ENCODE results near the gene MAT2A. TPM values are rescaled to one million over a fixed set of nuclear protein-coding genes. Genes with fewer than 3 reads are reported as not detected.

MAT2A gene
- total RNA-seq, 6 experiments from 2014 or later = 138 to 171 (median 158) TPM

DNA sequence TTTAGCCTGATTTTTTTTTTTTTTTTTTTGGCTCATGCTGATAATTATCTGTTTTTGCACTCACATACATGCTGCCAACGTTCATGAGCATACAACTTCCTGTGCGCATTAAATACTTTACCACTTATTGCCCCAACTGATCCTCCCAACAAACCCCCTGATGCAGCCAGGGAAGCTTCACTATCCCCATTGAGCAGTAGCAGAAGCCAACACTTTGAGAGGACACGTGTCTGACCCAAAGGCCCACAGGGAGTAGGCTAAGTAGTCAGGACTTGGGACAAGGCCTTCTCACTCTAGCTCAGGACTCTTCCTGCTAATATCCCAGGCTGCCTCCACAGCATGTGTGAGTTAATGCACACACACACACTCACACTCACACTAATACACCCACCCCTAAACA lies 36.2 kb upstream of the MAT2A start:
- Mint-ChIP-seq H3K4me1 (ENCODE audit: low read depth) (peaks cover 87% of the 10 kb centered on the region), H3K36me3 (ENCODE audit: low read depth) (peaks cover 6% of the 10 kb centered on the region; the same call in 1 of the 2 replicates), H3K27ac (peak overlapping the region; percentile 94), H3K27me3 (ENCODE audit: insufficient read depth) (no peaks in the 10 kb centered on the region), H3K9me3 (no peaks in the 10 kb centered on the region), H3K4me3 (no peak overlapping the region)
- TF ChIP-seq, protein P1, sequence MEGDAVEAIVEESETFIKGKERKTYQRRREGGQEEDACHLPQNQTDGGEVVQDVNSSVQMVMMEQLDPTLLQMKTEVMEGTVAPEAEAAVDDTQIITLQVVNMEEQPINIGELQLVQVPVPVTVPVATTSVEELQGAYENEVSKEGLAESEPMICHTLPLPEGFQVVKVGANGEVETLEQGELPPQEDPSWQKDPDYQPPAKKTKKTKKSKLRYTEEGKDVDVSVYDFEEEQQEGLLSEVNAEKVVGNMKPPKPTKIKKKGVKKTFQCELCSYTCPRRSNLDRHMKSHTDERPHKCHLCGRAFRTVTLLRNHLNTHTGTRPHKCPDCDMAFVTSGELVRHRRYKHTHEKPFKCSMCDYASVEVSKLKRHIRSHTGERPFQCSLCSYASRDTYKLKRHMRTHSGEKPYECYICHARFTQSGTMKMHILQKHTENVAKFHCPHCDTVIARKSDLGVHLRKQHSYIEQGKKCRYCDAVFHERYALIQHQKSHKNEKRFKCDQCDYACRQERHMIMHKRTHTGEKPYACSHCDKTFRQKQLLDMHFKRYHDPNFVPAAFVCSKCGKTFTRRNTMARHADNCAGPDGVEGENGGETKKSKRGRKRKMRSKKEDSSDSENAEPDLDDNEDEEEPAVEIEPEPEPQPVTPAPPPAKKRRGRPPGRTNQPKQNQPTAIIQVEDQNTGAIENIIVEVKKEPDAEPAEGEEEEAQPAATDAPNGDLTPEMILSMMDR (IDR thresholded peaks at IDR 0.05) = no peak
- no peak for DNase-seq

DNA sequence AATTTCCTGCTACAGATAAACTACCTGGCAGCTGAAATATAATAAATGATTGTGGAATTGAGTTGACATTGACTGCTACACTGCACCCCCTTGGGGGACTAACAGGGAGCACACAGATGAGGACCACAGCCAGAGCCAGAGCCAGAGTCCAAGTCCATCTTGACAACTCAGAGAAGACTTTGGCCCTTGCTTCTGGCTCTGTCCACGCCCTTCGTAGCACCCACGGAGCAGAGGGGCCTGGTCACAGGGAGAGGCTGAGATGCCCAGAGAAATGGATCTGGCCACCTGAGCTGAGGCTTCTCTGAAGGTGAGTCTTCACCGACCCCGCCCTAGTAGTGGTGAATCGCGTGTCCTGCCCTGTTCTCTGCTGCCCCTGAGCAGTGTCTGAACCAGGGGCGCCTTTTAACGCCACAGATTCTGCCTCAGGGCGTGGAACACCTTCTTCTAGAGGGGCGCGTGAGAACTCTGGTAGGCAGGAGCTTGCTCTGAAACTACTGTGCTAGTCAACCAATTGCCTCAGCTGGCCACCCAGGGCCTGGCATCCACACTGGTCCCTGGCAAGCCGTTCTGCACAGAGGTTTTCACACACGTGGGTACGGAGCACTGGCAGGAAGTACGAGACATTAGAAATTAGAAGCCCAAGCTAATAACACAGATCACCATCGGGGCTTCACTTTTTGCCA lies 35.7 kb upstream of the MAT2A start:
- Mint-ChIP-seq H3K27me3 (ENCODE audit: insufficient read depth) (no peaks in the 10 kb centered on the region), H3K4me3 (no peak overlapping the region), H3K36me3 (ENCODE audit: low read depth) (peaks cover 4% of the 10 kb centered on the region; the same call in 1 of the 2 replicates), H3K9me3 (no peaks in the 10 kb centered on the region), H3K27ac (peak overlapping the region; percentile 94), H3K4me1 (ENCODE audit: low read depth) (peaks cover 84% of the 10 kb centered on the region)
- DNase-seq = no peak
- TF ChIP-seq, protein P1 (IDR thresholded peaks at IDR 0.05) = no peak

DNA sequence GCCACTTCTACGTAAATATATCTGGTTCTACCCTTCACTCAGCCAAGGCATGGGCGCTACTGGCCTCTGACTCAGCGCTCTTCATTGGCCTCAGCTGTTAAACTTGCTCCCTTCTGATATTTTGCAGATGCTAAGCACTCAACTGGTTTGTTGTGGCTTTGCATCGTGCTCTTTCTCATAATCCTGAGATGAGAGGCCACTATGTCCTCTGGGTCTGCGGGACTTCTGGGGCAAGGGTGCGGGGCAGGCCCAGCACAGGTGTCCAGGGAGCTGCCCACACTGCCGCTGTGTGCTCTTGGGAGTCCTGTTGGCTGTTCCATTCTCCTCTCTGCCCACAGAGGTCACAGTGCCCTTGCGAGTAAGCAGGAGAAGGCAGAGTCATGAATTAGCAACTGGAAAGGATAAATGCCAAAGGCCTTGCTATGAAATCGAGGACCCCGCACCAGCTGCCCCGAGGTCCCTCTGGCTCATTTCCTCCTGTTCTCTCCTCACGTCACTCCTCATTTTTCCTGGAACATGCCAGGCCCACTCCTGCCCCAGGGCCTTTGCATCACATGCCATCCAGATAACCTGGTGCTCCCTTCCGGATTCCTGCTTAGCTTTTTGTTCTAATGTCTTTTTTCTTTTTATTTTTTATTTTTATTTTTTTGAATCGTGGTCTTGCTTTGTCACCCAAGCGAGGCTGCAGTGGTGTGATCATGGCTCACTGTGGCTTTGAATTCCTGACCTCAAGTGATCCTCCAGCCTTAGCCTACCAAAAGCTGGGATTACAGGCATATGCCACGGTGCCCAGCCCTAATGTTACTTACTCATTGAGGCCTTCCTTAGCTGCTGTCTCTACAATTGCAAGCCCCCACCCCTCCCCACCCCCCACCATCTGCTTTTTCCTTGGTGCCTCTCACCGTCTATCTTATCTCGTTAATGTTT lies 34.9 kb upstream of the MAT2A start:
- no peaks in the 10 kb centered on the region for H3K9me3 Mint-ChIP-seq
- H3K36me3 Mint-ChIP-seq (ENCODE audit: low read depth) = no peaks in the 10 kb centered on the region
- H3K4me1 Mint-ChIP-seq (ENCODE audit: low read depth) = peaks cover 79% of the 10 kb centered on the region
- no peaks in the 10 kb centered on the region for H3K27me3 Mint-ChIP-seq (ENCODE audit: insufficient read depth)
- DNase-seq = peak; percentile 58
- peak overlapping the region; percentile 76 for H3K4me3 Mint-ChIP-seq
- TF ChIP-seq, protein P1 (IDR thresholded peaks at IDR 0.05) = no peak
- peak overlapping the region; percentile 94 for H3K27ac Mint-ChIP-seq

DNA sequence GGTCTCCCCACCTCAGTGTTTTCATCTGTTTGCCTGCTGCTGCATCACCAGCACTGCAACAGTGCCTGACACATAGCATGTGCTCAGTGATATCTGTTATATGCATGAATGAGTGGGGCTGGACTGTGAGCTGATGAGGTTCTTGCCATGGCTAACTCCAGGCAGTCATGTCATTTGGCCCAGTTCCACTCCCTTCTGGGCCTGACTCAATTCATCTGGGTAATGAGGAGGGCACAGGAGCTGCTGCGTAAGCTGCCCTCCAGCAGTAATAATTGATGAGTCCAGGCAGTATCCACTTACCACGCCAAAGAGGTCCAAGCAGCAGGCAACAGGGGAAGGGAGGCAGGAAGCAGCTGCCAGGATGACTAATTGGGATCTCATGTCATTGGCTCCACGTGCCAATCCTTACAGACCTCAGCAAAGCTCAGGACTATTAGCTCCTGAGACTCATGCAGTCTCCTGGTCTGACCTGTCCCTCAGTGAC lies 34.1 kb upstream of the MAT2A start:
- Mint-ChIP-seq H3K9me3 (no peaks in the 10 kb centered on the region), H3K36me3 (ENCODE audit: low read depth) (no peaks in the 10 kb centered on the region), H3K27me3 (ENCODE audit: insufficient read depth) (no peaks in the 10 kb centered on the region), H3K4me1 (ENCODE audit: low read depth) (peaks cover 76% of the 10 kb centered on the region), H3K4me3 (peak overlapping the region; percentile 76), H3K27ac (peak overlapping the region; percentile 94)
- peak; percentile 97 for DNase-seq
- TF ChIP-seq, protein P1 (IDR thresholded peaks at IDR 0.05) = no peak

DNA sequence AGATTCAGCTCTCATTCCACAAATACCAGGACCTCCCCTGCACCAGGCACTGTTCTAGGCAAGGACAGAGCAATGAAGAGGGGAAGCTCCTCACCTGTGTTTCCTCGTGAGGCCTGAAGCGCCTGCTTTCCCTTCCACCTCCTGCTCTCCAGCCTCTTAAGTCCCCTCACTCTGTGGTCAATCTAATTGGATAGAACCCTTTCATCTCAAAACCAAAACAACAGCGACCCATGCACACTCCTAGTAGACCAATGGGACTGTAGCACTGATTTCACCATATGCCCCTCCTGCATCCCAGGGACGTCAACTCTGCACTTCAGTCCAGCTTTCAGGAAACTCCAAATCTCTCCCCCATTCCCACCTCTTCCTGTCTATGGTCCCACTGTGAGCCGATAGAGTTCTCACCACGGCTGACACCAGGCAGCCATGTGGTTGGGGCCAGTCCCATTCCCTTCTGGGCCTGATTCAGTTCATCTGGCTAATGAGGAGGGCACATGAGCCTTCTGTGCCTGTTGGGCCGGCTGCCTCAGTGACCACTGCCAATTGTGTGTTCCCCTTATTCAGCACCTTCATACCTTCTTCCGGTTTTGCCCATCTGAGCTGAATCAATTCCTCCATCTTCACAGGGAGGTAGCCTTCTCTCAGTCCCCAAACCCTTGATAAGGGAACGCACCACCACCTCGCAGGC lies 33.3 kb upstream of the MAT2A start:
- TF ChIP-seq, protein P1 (IDR thresholded peaks at IDR 0.05) = no peak
- Mint-ChIP-seq H3K9me3 (no peaks in the 10 kb centered on the region), H3K4me1 (ENCODE audit: low read depth) (peaks cover 67% of the 10 kb centered on the region), H3K36me3 (ENCODE audit: low read depth) (no peaks in the 10 kb centered on the region), H3K4me3 (peak overlapping the region; percentile 16; the same call in 1 of the 2 replicates), H3K27ac (peak overlapping the region; percentile 94), H3K27me3 (ENCODE audit: insufficient read depth) (no peaks in the 10 kb centered on the region)
- no peak for DNase-seq
